Suprapubic skin (tissue), 3 donors: Measurements from ENCODE around the gene ZRANB1.

ENCODE experiments used
- CTCF ChIP-seq, 2 donors: fragments of 200-600 bp in 1 of 2; fragments of 450-650 bp in 1 of 2; sonication (generic) in 1 of 2; IDR thresholded peaks; one replicate each; pipeline ENCODE4 v1.5.1; 2016 to 2019; ENCODE audit warnings: antibody characterized with exemption in 2 of 2, mild to moderate bottlenecking in 1 of 2, moderate library complexity in 1 of 2
- POLR2A ChIP-seq, 2 donors: fragments of 450-650 bp; IDR thresholded peaks; one replicate each; pipeline ENCODE4 v1.6.1; 2017; ENCODE audit warnings: antibody characterized with exemption in 2 of 2, mild to moderate bottlenecking in 2 of 2, moderate library complexity in 2 of 2

GRCh38 chr10:125026036-125026931 is 84.4 kb downstream of the ZRANB1 start:
- TF ChIP-seq CTCF (IDR thresholded peaks at IDR 0.05) (no peak), POLR2A (IDR thresholded peaks at IDR 0.05) (no peak)
